Epithelial cell of proximal tubule (primary cell): ENCODE measurements around the gene FAM227A. TPM values are rescaled to one million over a fixed set of nuclear protein-coding genes. Genes with fewer than 3 reads are reported as not detected.

Experiments
- DNase-seq: peaks from one replicate; pipeline ENCODE4 v3.0.0-alpha.2; 2011; ENCODE audit warnings: low read depth
- H3K4me3 ChIP-seq: 2 replicates; pipeline ENCODE4 v1.5.1; 2011; ENCODE audit warnings: low read depth, mild to moderate bottlenecking, low read length
- CTCF ChIP-seq: conservative IDR thresholded peaks from 2 replicates; pipeline ENCODE4 v1.5.1; 2012; ENCODE audit warnings: low read depth, mild to moderate bottlenecking, low read length
- total RNA-seq: library from RNA; depleted of rRNA; stranded (reverse); fragments of >200 nt; gene quantifications from 2 replicates; pipeline ENCODE4 v1.2.3, GENCODE V29; 2015

FAM227A gene
- total RNA-seq, 1 donor from 2014 or later = 2.0 TPM

- no peak for TF ChIP-seq CTCF
- H3K4me3 ChIP-seq = no peak overlapping the region
- no peak for DNase-seq
Measured at GRCh38 chr22:38566726-38567504, 89.3 kb downstream of the FAM227A start.

GRCh38 chr22:38565441-38565840 lies 90.8 kb downstream of the FAM227A start:
- no peak for TF ChIP-seq CTCF

GRCh38 chr22:38564669-38565068 lies 91.5 kb downstream of the FAM227A start:
- H3K4me3 ChIP-seq = no peak overlapping the region
- no peak for TF ChIP-seq CTCF

More at GRCh38 chr22:38565441-38565840, 90.8 kb downstream of the FAM227A start:
- no peak for DNase-seq
- no peak overlapping the region for H3K4me3 ChIP-seq

GRCh38 chr22:38554281-38554680 lies 101.9 kb downstream of the FAM227A start:
- TF ChIP-seq CTCF = no peak
- DNase-seq = no peak
- no peak overlapping the region for H3K4me3 ChIP-seq

More at GRCh38 chr22:38564669-38565068, 91.5 kb downstream of the FAM227A start:
- no peak for DNase-seq

- DNase-seq = no peak
- TF ChIP-seq CTCF = no peak
- H3K4me3 ChIP-seq = no peak overlapping the region
Measured at GRCh38 chr22:38549101-38549894, 106.9 kb downstream of the FAM227A start.

GRCh38 chr22:38540701-38541100 lies 115.5 kb downstream of the FAM227A start:
- H3K4me3 ChIP-seq = no peak overlapping the region
- no peak for TF ChIP-seq CTCF
- peak; percentile 18 for DNase-seq
